ENCODE results near the gene CPVL.

DNA sequence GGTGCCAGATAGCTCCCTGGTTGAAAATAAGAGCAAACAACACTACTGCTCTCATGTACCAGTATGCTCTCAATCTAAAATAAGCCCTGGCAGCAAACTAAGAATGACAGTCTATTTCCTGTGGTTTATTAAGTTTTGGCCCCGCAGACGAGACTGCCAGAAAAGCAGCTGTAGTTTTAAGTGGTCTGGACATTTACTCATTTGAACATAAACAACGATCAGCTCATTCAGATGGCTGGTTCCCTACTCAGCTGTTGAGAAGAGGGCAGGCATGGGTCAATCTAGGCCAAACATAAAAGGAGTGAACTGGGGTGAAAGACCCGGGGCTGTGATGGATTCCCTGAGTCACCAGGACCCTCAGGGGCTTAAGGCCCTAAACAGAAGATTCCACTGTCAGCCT lies 192.7 kb downstream of the CPVL start:
- TF ChIP-seq, protein P1, sequence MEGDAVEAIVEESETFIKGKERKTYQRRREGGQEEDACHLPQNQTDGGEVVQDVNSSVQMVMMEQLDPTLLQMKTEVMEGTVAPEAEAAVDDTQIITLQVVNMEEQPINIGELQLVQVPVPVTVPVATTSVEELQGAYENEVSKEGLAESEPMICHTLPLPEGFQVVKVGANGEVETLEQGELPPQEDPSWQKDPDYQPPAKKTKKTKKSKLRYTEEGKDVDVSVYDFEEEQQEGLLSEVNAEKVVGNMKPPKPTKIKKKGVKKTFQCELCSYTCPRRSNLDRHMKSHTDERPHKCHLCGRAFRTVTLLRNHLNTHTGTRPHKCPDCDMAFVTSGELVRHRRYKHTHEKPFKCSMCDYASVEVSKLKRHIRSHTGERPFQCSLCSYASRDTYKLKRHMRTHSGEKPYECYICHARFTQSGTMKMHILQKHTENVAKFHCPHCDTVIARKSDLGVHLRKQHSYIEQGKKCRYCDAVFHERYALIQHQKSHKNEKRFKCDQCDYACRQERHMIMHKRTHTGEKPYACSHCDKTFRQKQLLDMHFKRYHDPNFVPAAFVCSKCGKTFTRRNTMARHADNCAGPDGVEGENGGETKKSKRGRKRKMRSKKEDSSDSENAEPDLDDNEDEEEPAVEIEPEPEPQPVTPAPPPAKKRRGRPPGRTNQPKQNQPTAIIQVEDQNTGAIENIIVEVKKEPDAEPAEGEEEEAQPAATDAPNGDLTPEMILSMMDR (IDR thresholded peaks at IDR 0.05; ENCODE audit: low read depth, low read length, missing input control): no peak
- TF ChIP-seq JUND (IDR thresholded peaks at IDR 0.05): peak in 1 of 2 donors; percentile 11
- no peak for TF ChIP-seq TAF1 (conservative IDR thresholded peaks at IDR 0.05)
- TF ChIP-seq, protein P2, sequence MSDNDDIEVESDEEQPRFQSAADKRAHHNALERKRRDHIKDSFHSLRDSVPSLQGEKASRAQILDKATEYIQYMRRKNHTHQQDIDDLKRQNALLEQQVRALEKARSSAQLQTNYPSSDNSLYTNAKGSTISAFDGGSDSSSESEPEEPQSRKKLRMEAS (IDR thresholded peaks at IDR 0.05): no peak
- no peak for TF ChIP-seq RAD21 (IDR thresholded peaks at IDR 0.05)
